Measurements from ENCODE around the gene PLPP2. TPM values are rescaled to one million over a fixed set of nuclear protein-coding genes. Genes with fewer than 3 reads are reported as not detected.

PLPP2 gene
- polyA plus RNA-seq, 1 donor (not counting 4 experiments of a cell fraction or from before 2014, with no cell fraction given) = 13.6 TPM

GRCh38 chr19:275958-276646 lies 15.1 kb downstream of the PLPP2 start:
- no peak for FAIRE-seq
- no peak overlapping the region for H3K27ac ChIP-seq (ENCODE audit: control insufficient read depth, insufficient read depth, low read length)
- no peaks in the 10 kb centered on the region for H3K79me2 ChIP-seq (ENCODE audit: control insufficient read depth, insufficient read depth, low read length)

DNA sequence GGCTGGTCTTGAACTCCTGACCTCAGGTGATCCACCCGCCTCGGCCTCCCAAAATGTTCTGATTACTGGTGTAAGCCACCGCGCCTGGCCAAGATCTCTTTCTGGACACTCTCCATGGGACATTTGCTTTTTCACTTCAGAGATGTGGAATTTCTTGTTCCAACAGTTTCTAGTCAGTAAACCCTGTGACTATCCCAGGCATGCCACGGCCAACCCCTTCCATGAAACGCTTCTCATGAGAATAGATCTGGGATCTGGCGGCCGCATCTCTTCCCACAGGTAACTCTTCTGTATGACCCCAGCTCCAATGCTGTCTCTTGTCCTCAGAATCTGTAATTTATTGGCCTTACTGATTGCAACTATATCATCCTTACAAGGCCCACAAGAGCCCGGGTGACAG lies 16.2 kb downstream of the PLPP2 start:
- FAIRE-seq = no peak
- H2AFZ ChIP-seq (ENCODE audit: control insufficient read depth, low read length) = no peak overlapping the region

More at GRCh38 chr19:275958-276646, 15.1 kb downstream of the PLPP2 start:
- Histone ChIP-seq H3K9me3 (ENCODE audit: control insufficient read depth, low read depth, low read length) (no peaks in the 10 kb centered on the region), H3K9ac (ENCODE audit: control insufficient read depth, extremely low read depth, insufficient read depth, low read length) (no peak overlapping the region), H3K27me3 (ENCODE audit: control insufficient read depth, extremely low read depth, insufficient read depth, low read length) (no peaks in the 10 kb centered on the region), H3K4me1 (ENCODE audit: control insufficient read depth, extremely low read depth, insufficient read depth, low read length) (no peaks in the 10 kb centered on the region), H3K36me3 (ENCODE audit: control insufficient read depth in 2 of 2, extremely low read depth in 1 of 2, insufficient read depth in 2 of 2, low read length in 2 of 2) (no peaks in the 10 kb centered on the region), H2AFZ (ENCODE audit: control insufficient read depth, low read length) (no peak overlapping the region), H3K4me2 (ENCODE audit: control insufficient read depth, extremely low read depth, insufficient read depth, low read depth, low read length) (no peak overlapping the region), H3K4me3 (ENCODE audit: control insufficient read depth in 2 of 3, extremely low read depth in 1 of 3, insufficient read depth in 2 of 3, low read depth in 1 of 3, low read length in 3 of 3) (no peak overlapping the region), H4K20me1 (ENCODE audit: control insufficient read depth, extremely low read depth, insufficient read depth, low read length) (no peaks in the 10 kb centered on the region), H3K9me1 (ENCODE audit: control insufficient read depth, extremely low read depth, insufficient read depth, low read length) (no peaks in the 10 kb centered on the region)
- TF ChIP-seq CTCF (optimal IDR thresholded peaks at IDR 0.05 in 1 of 3, IDR thresholded peaks at IDR 0.05 in 1 of 3, conservative IDR thresholded peaks at IDR 0.05 in 1 of 3; ENCODE audit: extremely low read depth in 1 of 3, insufficient read depth in 2 of 3, low read length in 3 of 3) = no peak
- no peak for TF ChIP-seq EZH2 (IDR thresholded peaks at IDR 0.05; ENCODE audit: low read length)
- dilution Hi-C loops (cut with MboI; ENCODE audit: extremely low pct_ligation_motif_present, low sequenced_read_pairs) = no loop called here
- no peak for DNase-seq (ENCODE audit: low read depth, low spot score)

More for the DNA sequence above, 16.2 kb downstream of the PLPP2 start:
- Histone ChIP-seq H3K4me2 (ENCODE audit: control insufficient read depth, extremely low read depth, insufficient read depth, low read depth, low read length) (no peak overlapping the region), H3K36me3 (ENCODE audit: control insufficient read depth in 2 of 2, extremely low read depth in 1 of 2, insufficient read depth in 2 of 2, low read length in 2 of 2) (no peaks in the 10 kb centered on the region), H3K27me3 (ENCODE audit: control insufficient read depth, extremely low read depth, insufficient read depth, low read length) (no peaks in the 10 kb centered on the region), H3K27ac (ENCODE audit: control insufficient read depth, insufficient read depth, low read length) (no peak overlapping the region), H3K79me2 (ENCODE audit: control insufficient read depth, insufficient read depth, low read length) (no peaks in the 10 kb centered on the region), H4K20me1 (ENCODE audit: control insufficient read depth, extremely low read depth, insufficient read depth, low read length) (no peaks in the 10 kb centered on the region), H3K4me3 (ENCODE audit: control insufficient read depth in 2 of 3, extremely low read depth in 1 of 3, insufficient read depth in 2 of 3, low read depth in 1 of 3, low read length in 3 of 3) (no peak overlapping the region), H3K4me1 (ENCODE audit: control insufficient read depth, extremely low read depth, insufficient read depth, low read length) (no peaks in the 10 kb centered on the region), H3K9me3 (ENCODE audit: control insufficient read depth, low read depth, low read length) (no peaks in the 10 kb centered on the region), H3K9ac (ENCODE audit: control insufficient read depth, extremely low read depth, insufficient read depth, low read length) (no peak overlapping the region), H3K9me1 (ENCODE audit: control insufficient read depth, extremely low read depth, insufficient read depth, low read length) (no peaks in the 10 kb centered on the region)
- no peak for DNase-seq (ENCODE audit: low read depth, low spot score)
- dilution Hi-C loops (cut with MboI; ENCODE audit: extremely low pct_ligation_motif_present, low sequenced_read_pairs) = no loop called here
- TF ChIP-seq CTCF (optimal IDR thresholded peaks at IDR 0.05 in 1 of 3, IDR thresholded peaks at IDR 0.05 in 1 of 3, conservative IDR thresholded peaks at IDR 0.05 in 1 of 3; ENCODE audit: extremely low read depth in 1 of 3, insufficient read depth in 2 of 3, low read length in 3 of 3) = no peak
- no peak for TF ChIP-seq EZH2 (IDR thresholded peaks at IDR 0.05; ENCODE audit: low read length)
